SK-N-SH (cell line): Measurements from ENCODE around the gene SSTR3. TPM values are rescaled to one million over a fixed set of nuclear protein-coding genes. Genes with fewer than 3 reads are reported as not detected.
"Not testable (repeated sequence)": the region's sequence is repeated elsewhere in the genome, so short reads cannot be mapped to it uniquely, and the experiment has no call there.

Source experiments
- CTCF ChIA-PET: fragments of 300-600, 350-600 bp; formaldehyde crosslinking; extraction: SDS; loops from one replicate; lab custom pipeline; 2021; lab: Yijun Ruan, JAX
- POLR2A ChIA-PET: fragments of 350-600 bp; sonication (Branson Sonifier 250); formaldehyde crosslinking; extraction: SDS; loops from one replicate; lab custom pipeline; 2020; ENCODE audit warnings: antibody characterized with exemption, inconsistent platforms; lab: Yijun Ruan, JAX
- DNase-seq: peaks from one replicate; pipeline ENCODE4 v3.0.0; 2012
- H2AFZ ChIP-seq: fragments of 200-600 bp; sonication (generic); 2 replicates; pipeline ENCODE4 v1.8.1; 2016; ENCODE audit warnings: antibody characterized with exemption, mild to moderate bottlenecking, low read depth
- H3F3A ChIP-seq: fragments of 200-600 bp; sonication (generic); replicated peaks from 2 replicates; pipeline ENCODE3; 2016; ENCODE audit warnings: antibody characterized with exemption, mild to moderate bottlenecking; ENCODE audit not compliant: insufficient read depth
- H3K27ac ChIP-seq, 2 experiments: fragments of 200-500 bp in 1 of 2; fragments of 200-600 bp in 1 of 2; sonication (Bioruptor generic) in 1 of 2; sonication (generic), shearing (Covaris generic) in 1 of 2; 2 replicates each; pipeline versions ENCODE4 v1.5.1 to v1.6.1; 2014 to 2016; ENCODE audit warnings: low read depth in 2 of 2, inconsistent platforms in 1 of 2, low read length in 1 of 2, mild to moderate bottlenecking in 1 of 2, mixed read lengths in 1 of 2
- H3K27me3 ChIP-seq: fragments of 200-600 bp; sonication (generic), shearing (Covaris generic); 2 replicates; pipeline ENCODE4 v1.6.1; 2016; ENCODE audit warnings: mixed run types; ENCODE audit not compliant: insufficient read depth
- H3K36me3 ChIP-seq, 2 experiments: fragments of 200-500 bp in 1 of 2; fragments of 200-600 bp in 1 of 2; sonication (Bioruptor generic) in 1 of 2; sonication (generic) in 1 of 2; replicated peaks in 1 of 2; 2 replicates each; pipeline versions ENCODE3 to v1.5.1; 2014 to 2016; ENCODE audit warnings: low read length in 1 of 2, mild to moderate bottlenecking in 1 of 2; ENCODE audit not compliant: insufficient read depth in 2 of 2, control insufficient read depth in 1 of 2
- H3K4me1 ChIP-seq, 2 experiments: fragments of 200-500 bp in 1 of 2; fragments of 200-600 bp in 1 of 2; sonication (Bioruptor generic) in 1 of 2; sonication (generic), shearing (Covaris generic) in 1 of 2; 2 replicates each; pipeline versions ENCODE4 v1.5.1 to v1.6.1; 2014 to 2016; ENCODE audit warnings: low read depth in 1 of 2, low read length in 1 of 2, mixed run types in 1 of 2; ENCODE audit not compliant: insufficient read depth in 2 of 2, control insufficient read depth in 1 of 2
- H3K4me2 ChIP-seq: fragments of 200-600 bp; sonication (generic), shearing (Covaris generic); 2 replicates; pipeline ENCODE4 v1.6.1; 2017; ENCODE audit warnings: mixed run types
- H3K4me3 ChIP-seq, 2 experiments: fragments of 200-500 bp in 1 of 2; fragments of 200-600 bp in 1 of 2; sonication (Bioruptor generic) in 1 of 2; sonication (generic), shearing (Covaris generic) in 1 of 2; 2 replicates each; pipeline versions ENCODE4 v1.5.1 to v1.8.1; 2014 to 2016; ENCODE audit warnings: low read depth in 2 of 2, inconsistent platforms in 1 of 2, low read length in 1 of 2, mild to moderate bottlenecking in 1 of 2, mixed read lengths in 1 of 2, moderate library complexity in 1 of 2
- H3K79me2 ChIP-seq: fragments of 200-600 bp; sonication (generic); 2 replicates; pipeline ENCODE4 v1.8.1; 2017; ENCODE audit warnings: mild to moderate bottlenecking; ENCODE audit not compliant: insufficient read depth
- H3K9ac ChIP-seq: fragments of 200-600 bp; sonication (generic); 2 replicates; pipeline ENCODE4 v1.6.1; 2017; ENCODE audit warnings: mixed run types
- H3K9me2 ChIP-seq: fragments of 200-600 bp; sonication (generic); 2 replicates; pipeline ENCODE4 v1.6.1; 2017; ENCODE audit warnings: mixed run types
- H3K9me3 ChIP-seq: fragments of 200-600 bp; sonication (generic); 2 replicates; pipeline ENCODE4 v1.6.1; 2017; ENCODE audit warnings: mixed run types, mild to moderate bottlenecking, moderate library complexity
- H4K20me1 ChIP-seq: fragments of 200-600 bp; sonication (generic); 2 replicates; pipeline ENCODE4 v1.6.1; 2017; ENCODE audit warnings: mild to moderate bottlenecking, mixed run types; ENCODE audit not compliant: insufficient read depth
- CTCF ChIP-seq: fragments of 200-600 bp; sonication (generic); IDR thresholded peaks from 2 replicates; pipeline ENCODE4 v1.6.1; 2017; ENCODE audit warnings: antibody characterized with exemption, mild to moderate bottlenecking, moderate library complexity
- FOSL2 ChIP-seq: IDR thresholded peaks from 2 replicates; pipeline ENCODE4 v1.4.0; 2012; ENCODE audit warnings: low read depth, mild to moderate bottlenecking, moderate library complexity, borderline replicate concordance
- JUND ChIP-seq: IDR thresholded peaks from 2 replicates; pipeline ENCODE4 v1.4.0; 2012
- MAX ChIP-seq: IDR thresholded peaks from 2 replicates; pipeline ENCODE4 v1.4.0; 2012; ENCODE audit warnings: low read depth
- MEF2A ChIP-seq: IDR thresholded peaks from 2 replicates; pipeline ENCODE4 v1.4.0; 2012; ENCODE audit warnings: low read depth, borderline replicate concordance
- MXI1 ChIP-seq: IDR thresholded peaks from 2 replicates; pipeline ENCODE4 v1.6.1; 2012; ENCODE audit warnings: mild to moderate bottlenecking, low read depth, low read length, improper control_type of control experiment
- NFIC ChIP-seq: IDR thresholded peaks from 2 replicates; pipeline ENCODE4 v1.4.0; 2012; ENCODE audit warnings: borderline replicate concordance
- NRF1 ChIP-seq: IDR thresholded peaks from 2 replicates; pipeline ENCODE4 v1.6.1; 2012; ENCODE audit warnings: low read depth, mild to moderate bottlenecking, low read length
- POLR2AphosphoS5 ChIP-seq: IDR thresholded peaks from 2 replicates; pipeline ENCODE4 v1.6.1; 2012; ENCODE audit warnings: low read depth, low read length
- RCOR1 ChIP-seq: fragments of 150-350 bp; IDR thresholded peaks from 2 replicates; pipeline ENCODE4 v1.6.1; 2017; ENCODE audit warnings: antibody characterized with exemption, low read length
- RFX5 ChIP-seq: IDR thresholded peaks from 2 replicates; pipeline ENCODE4 v1.6.1; 2012; ENCODE audit warnings: mild to moderate bottlenecking, improper control_type of control experiment, low read length
- RXRA ChIP-seq: IDR thresholded peaks from 2 replicates; pipeline ENCODE4 v1.4.0; 2012; ENCODE audit warnings: low read depth, mild to moderate bottlenecking, borderline replicate concordance
- SIN3A ChIP-seq: IDR thresholded peaks from 2 replicates; pipeline ENCODE4 v1.6.1; 2012; ENCODE audit warnings: low read depth, mild to moderate bottlenecking, low read length, moderate library complexity, borderline replicate concordance
- SMC3 ChIP-seq: IDR thresholded peaks from 2 replicates; pipeline ENCODE4 v1.6.1; 2012; ENCODE audit warnings: low read depth, low read length, improper control_type of control experiment
- TCF12 ChIP-seq: IDR thresholded peaks from 2 replicates; pipeline ENCODE4 v1.4.0; 2012
- TEAD4 ChIP-seq: IDR thresholded peaks from 2 replicates; pipeline ENCODE4 v1.4.0; 2012; ENCODE audit warnings: mild to moderate bottlenecking, borderline replicate concordance; ENCODE audit not compliant: insufficient read depth
- USF1 ChIP-seq: IDR thresholded peaks from 2 replicates; pipeline ENCODE4 v1.4.0; 2012; ENCODE audit warnings: low read depth, borderline replicate concordance
- USF2 ChIP-seq: fragments of 150-350 bp; IDR thresholded peaks from 2 replicates; pipeline ENCODE4 v1.6.1; 2017; ENCODE audit warnings: antibody characterized with exemption, low read length, low read depth, borderline replicate concordance
- WGBS: methylation state at CpG from one replicate; pipeline ENCODE4 v1.1.6; 2017; ENCODE audit warnings: low lambda C conversion rate; 5-methylcytosine and 5-hydroxymethylcytosine counted together
- polyA plus RNA-seq, 3 experiments: library from polyadenylated mRNA; depleted of rRNA; stranded (reverse); fragments of >200 nt; gene quantifications; 2 replicates each; pipeline ENCODE4 v1.2.3, GENCODE V29; 2012

SSTR3 gene
- polyA plus RNA-seq, 1 of the 3 experiments (the other 2 are of a cell fraction) = not detected

GRCh38 chr22:37170689-37171405, 41.4 kb downstream of the SSTR3 start:
- H2AFZ ChIP-seq, H3K4me2 ChIP-seq, H3K27ac ChIP-seq, H3K27me3 ChIP-seq, H3K9me3 ChIP-seq, H3F3A ChIP-seq, H3K79me2 ChIP-seq, H4K20me1 ChIP-seq, H3K9me2 ChIP-seq, H3K4me3 ChIP-seq, DNase-seq, POLR2A ChIA-PET, H3K36me3 ChIP-seq, H3K9ac ChIP-seq: not testable (repeated sequence)
- peaks cover 0 to 16% of the 10 kb centered on the region in 2 experiments; a peak in 1 of 4 replicates for H3K4me1 ChIP-seq
- CTCF ChIA-PET = interaction anchor here (0.6 to 19.4 kb wide), 2 partner anchors 13 to 28 kb away, joined by 3 to 190 read pairs; no protein-coding TSS in a partner anchor
- whole genome bisulfite sequencing = 88% methylated on average over 13 of the region's 16 CpGs

GRCh38 chr22:37169947-37170688, 42.2 kb downstream of the SSTR3 start:
- no peak overlapping the region for H2AFZ ChIP-seq
- no peak overlapping the region for H3K4me2 ChIP-seq

GRCh38 chr22:37169406-37169805, 42.9 kb downstream of the SSTR3 start:
- peaks cover 0 to 17% of the 10 kb centered on the region in 2 experiments; a peak in 1 of 4 replicates for H3K4me1 ChIP-seq
- CTCF ChIA-PET = interaction anchor here (19.4 kb wide), 1 partner anchor 30 kb away, joined by 190 read pairs; no protein-coding TSS in a partner anchor
- POLR2A ChIA-PET = no interaction called here
- TF ChIP-seq USF2 (no peak), NFIC (no peak), USF1 (no peak), SIN3A (no peak), RXRA (no peak), RFX5 (no peak), MAX (no peak), FOSL2 (no peak), POLR2AphosphoS5 (no peak), TEAD4 (no peak), NRF1 (no peak), MEF2A (no peak), JUND (no peak), CTCF (no peak), TCF12 (no peak)

More at GRCh38 chr22:37169947-37170688, 42.2 kb downstream of the SSTR3 start:
- no peak overlapping the region for H3K4me3 ChIP-seq
- ChIA-PET POLR2A (no interaction called here), CTCF (interaction anchor here (19.4 kb wide), 1 partner anchor 29 kb away, joined by 190 read pairs; no protein-coding TSS in a partner anchor)
- no peaks in the 10 kb centered on the region for H3K9me3 ChIP-seq
- TF ChIP-seq MEF2A (no peak), RCOR1 (no peak), MXI1 (no peak), SMC3 (no peak), NRF1 (no peak)
- no peak overlapping the region for H3K27ac ChIP-seq
- no peaks in the 10 kb centered on the region for H3F3A ChIP-seq
- H3K36me3 ChIP-seq = no peaks in the 10 kb centered on the region
- WGBS = 92% methylated on average over 3 of the region's 10 CpGs
- no peaks in the 10 kb centered on the region for H3K79me2 ChIP-seq
- H3K4me1 ChIP-seq = peaks cover 0 to 17% of the 10 kb centered on the region in 2 experiments; a peak in 1 of 4 replicates
- H3K27me3 ChIP-seq = no peaks in the 10 kb centered on the region
- H4K20me1 ChIP-seq = no peaks in the 10 kb centered on the region
- no peak overlapping the region for H3K9ac ChIP-seq
- DNase-seq = no peak
- H3K9me2 ChIP-seq = no peaks in the 10 kb centered on the region

More at GRCh38 chr22:37169406-37169805, 42.9 kb downstream of the SSTR3 start:
- Histone ChIP-seq H4K20me1 (no peaks in the 10 kb centered on the region), H3K9me3 (no peaks in the 10 kb centered on the region), H3K79me2 (no peaks in the 10 kb centered on the region), H3K36me3 (no peaks in the 10 kb centered on the region), H3K4me2 (no peak overlapping the region), H2AFZ (no peak overlapping the region), H3K4me3 (no peak overlapping the region), H3K9me2 (no peaks in the 10 kb centered on the region), H3K27ac (no peak overlapping the region), H3K9ac (no peak overlapping the region), H3K27me3 (no peaks in the 10 kb centered on the region), H3F3A (no peaks in the 10 kb centered on the region)
- no peak for DNase-seq
- WGBS = 85% methylated on average over 7 of the region's 8 CpGs
